Heart left ventricle (tissue), 16 donors: ENCODE data around the gene IKBIP. TPM values are rescaled to one million over a fixed set of nuclear protein-coding genes. Genes with fewer than 3 reads are reported as not detected.

Source experiments
- ATAC-seq, 4 donors: fragments of 200-7000 bp; cut with Tn5 transposase; one replicate each; pipeline ENCODE4 v1.9.1; 2020 to 2022; ENCODE audit warnings: moderate library complexity in 4 of 4, mild to moderate bottlenecking in 3 of 4, moderate number of reproducible peaks in 1 of 4
- DNase-seq, 5 donors: peaks; one replicate each; pipeline ENCODE4 v3.0.0-alpha.2; 2020
- H3K27ac ChIP-seq, 12 donors: fragments of 200-600 bp; sonication (generic) in 4 of 12; one replicate each; pipeline versions ENCODE4 v1.5.0 to v1.8.0; 2016 to 2022; ENCODE audit warnings: mild to moderate bottlenecking in 2 of 12
- H3K27me3 ChIP-seq, 9 donors: fragments of 200-600 bp; sonication (generic) in 2 of 9; one replicate each; pipeline versions ENCODE4 v1.5.1 to v1.8.0; 2016 to 2022; ENCODE audit warnings: mild to moderate bottlenecking in 3 of 9
- H3K36me3 ChIP-seq, 9 donors: fragments of 200-600 bp; sonication (generic) in 2 of 9; one replicate each; pipeline versions ENCODE4 v1.5.0 to v1.8.0; 2018 to 2022; ENCODE audit warnings: mild to moderate bottlenecking in 2 of 9
- H3K4me1 ChIP-seq, 12 donors: fragments of 200-600 bp; sonication (generic) in 4 of 12; one replicate each; pipeline versions ENCODE4 v1.5.0 to v1.8.0; 2016 to 2022; ENCODE audit warnings: mild to moderate bottlenecking in 3 of 12
- H3K4me3 ChIP-seq, 12 donors: fragments of 200-600 bp; sonication (generic) in 4 of 12; one replicate each; pipeline versions ENCODE4 v1.5.0 to v1.8.0; 2017 to 2022; ENCODE audit warnings: mild to moderate bottlenecking in 9 of 12, moderate library complexity in 4 of 12
- H3K9me3 ChIP-seq, 12 donors: fragments of 200-600 bp; sonication (generic) in 4 of 12; one replicate each; pipeline versions ENCODE4 v1.5.0 to v1.8.0; 2016 to 2022; ENCODE audit warnings: mild to moderate bottlenecking in 1 of 12
- CTCF ChIP-seq, 12 donors: fragments of 200-600 bp; sonication (generic) in 4 of 12; IDR thresholded peaks; one replicate each; pipeline versions ENCODE4 v1.5.0 to v1.8.0; 2018 to 2022; ENCODE audit warnings: antibody characterized with exemption in 12 of 12, mild to moderate bottlenecking in 5 of 12
- POLR2A ChIP-seq, 2 donors: fragments of 450-650 bp; IDR thresholded peaks; one replicate each; pipeline ENCODE4 v1.6.1; 2017; ENCODE audit warnings: antibody characterized with exemption in 2 of 2, mild to moderate bottlenecking in 2 of 2, moderate library complexity in 2 of 2
- WGBS, 4 donors: extraction: QIAGEN DNeasy Blood & Tissue Kit in 2 of 4; methylation state at CpG; one replicate each; pipeline versions ENCODE4 v1.1.5 to v1.1.7; 2013 to 2018; 5-methylcytosine and 5-hydroxymethylcytosine counted together
- intact Hi-C, 10 donors: fragments of 100-400 bp; cut with DNase I; formaldehyde crosslinking; loops; one replicate each; pipeline versions ENCODE4 v1.11.1 to v1.14.2; 2022
- polyA plus RNA-seq, 2 donors: library from polyadenylated mRNA; stranded (reverse); fragments of 200-250 nt; gene quantifications; one replicate each; pipeline ENCODE4 v1.2.3, GENCODE V29; 2013
- total RNA-seq, 9 donors: library from RNA; depleted of rRNA in 2 of 9; stranded (reverse); fragments of >200 nt in 2 of 9; fragmentation: NEBNext Ultra II Directional in 3 of 9; extraction: Animal tissue kit (Norgen Biotek cat#: 25700) in 3 of 9; gene quantifications; one replicate each; pipeline versions ENCODE4 v1.1.0 to v1.2.4, GENCODE V29; 2016 to 2023
- donor health status: ischemic (EF 13 %, LVEDD 7.1; RV severe dilation, severe dysfunction).
- donor health status: healthy with polysubstance abuse.
- donor health status: DM: no; HTN: yes; CAD: no.
- donor health status: DM: no; HTN: no; CAD: no.
- donor health status: ischemic (EF 25% LVEDD 6.9; RV normal size, moderate dysfunction).
- donor health status: ischemic (EF 25% LVEDD 5.7; RV mildly dilated, moderate dysfunction).
- donor health status: healthy.
- donor health status: DM: yes; HTN: yes; CAD: no.
- donor health status: ischemic (EF 35%, LVEDD 5.7; RV mildly dilated, moderate dysfunction).
- donor health status: nonischemic (EF 11% LVEDD 7.7; RV severe dilation, severe dysfunction).
- donor health status: DM: yes; HTN: yes; CAD: no.
- donor health status: PGD.
- donor health status: ischemic (EF 29% LVEDD 5.4; RV normal size, mild dysfunction).
- donor health status: nonischemic (EF 23%, LVEDD 6.1; RV moderate dilation, normal function).

The IKBIP gene
- total and polyA plus RNA-seq, 11 donors, result 3.6 to 16.5 (median 5.2) TPM

GRCh38 chr12:98639491-98639890 lies 5.1 kb downstream of the IKBIP start:
- no peaks in the 10 kb centered on the region for H3K27me3 ChIP-seq
- intact Hi-C loops, result no loop called here
- no peak for TF ChIP-seq POLR2A (IDR thresholded peaks at IDR 0.05)
- TF ChIP-seq CTCF (IDR thresholded peaks at IDR 0.05), result no peak
- H3K36me3 ChIP-seq, result no peaks in the 10 kb centered on the region
- no peak overlapping the region for H3K27ac ChIP-seq
- 69 to 75% (median 71%) methylated on average over 3 of the region's 3 CpGs for WGBS, 4 donors
- ATAC-seq, result no peak
- H3K9me3 ChIP-seq, result no peaks in the 10 kb centered on the region
- H3K4me3 ChIP-seq, result no peak overlapping the region
- DNase-seq, result no peak
- peaks cover 0 to 35% (median 7%) of the 10 kb centered on the region in 12 donors for H3K4me1 ChIP-seq

GRCh38 chr12:98638009-98638408 lies 6.6 kb downstream of the IKBIP start:
- ATAC-seq, result no peak
- no peak overlapping the region for H3K4me3 ChIP-seq
- WGBS, 4 donors, result 92 to 100% (median 97%) methylated on average over 2 of the region's 2 CpGs
- H3K36me3 ChIP-seq, result peaks cover 0 to 8% (median 0%) of the 10 kb centered on the region in 9 donors
- no peak for DNase-seq
- intact Hi-C loops, result no loop called here
- TF ChIP-seq CTCF (IDR thresholded peaks at IDR 0.05) (no peak), POLR2A (IDR thresholded peaks at IDR 0.05) (no peak)
- H3K9me3 ChIP-seq, result no peaks in the 10 kb centered on the region
- H3K27ac ChIP-seq, result no peak overlapping the region
- H3K27me3 ChIP-seq, result no peaks in the 10 kb centered on the region
- peaks cover 0 to 30% (median 0%) of the 10 kb centered on the region in 12 donors for H3K4me1 ChIP-seq

- ATAC-seq, result no peak
Measured at GRCh38 chr12:98637068-98637467, 7.5 kb downstream of the IKBIP start.

GRCh38 chr12:98635657-98636323 lies 8.8 kb downstream of the IKBIP start:
- intact Hi-C loops, result no loop called here
- no peak for TF ChIP-seq POLR2A (IDR thresholded peaks at IDR 0.05)
- DNase-seq (no peak), ATAC-seq (no peak)
- peaks cover 0 to 15% (median 0%) of the 10 kb centered on the region in 12 donors for H3K4me1 ChIP-seq
- H3K27ac ChIP-seq, result no peak overlapping the region
- WGBS, 4 donors, result 79 to 84% (median 81%) methylated on average over 4 of the region's 4 CpGs
- no peaks in the 10 kb centered on the region for H3K9me3 ChIP-seq
- no peaks in the 10 kb centered on the region for H3K27me3 ChIP-seq
- peaks cover 0 to 12% (median 0%) of the 10 kb centered on the region in 9 donors for H3K36me3 ChIP-seq
- no peak overlapping the region for H3K4me3 ChIP-seq

More at GRCh38 chr12:98637068-98637467, 7.5 kb downstream of the IKBIP start:
- no peaks in the 10 kb centered on the region for H3K27me3 ChIP-seq
- no peak overlapping the region for H3K27ac ChIP-seq
- DNase-seq, result no peak
- no peaks in the 10 kb centered on the region for H3K9me3 ChIP-seq
- H3K36me3 ChIP-seq, result peaks cover 0 to 10% (median 0%) of the 10 kb centered on the region in 9 donors
- no peak overlapping the region for H3K4me3 ChIP-seq
- intact Hi-C loops, result no loop called here
- peaks cover 0 to 20% (median 0%) of the 10 kb centered on the region in 12 donors for H3K4me1 ChIP-seq
- 79 to 91% (median 83%) methylated on average over 2 of the region's 2 CpGs for WGBS, 4 donors
- TF ChIP-seq CTCF (IDR thresholded peaks at IDR 0.05), result no peak
- no peak for TF ChIP-seq POLR2A (IDR thresholded peaks at IDR 0.05)
